ENCODE results near the gene SDC3.

GRCh38 chr1:30900931-30901560 is 7.5 kb downstream of the SDC3 start:
- TF ChIP-seq EZH2 (IDR thresholded peaks at IDR 0.05; ENCODE audit: borderline replicate concordance, low read depth, low read length, poor library complexity, severe bottlenecking) (no peak), CTCF (conservative IDR thresholded peaks at IDR 0.05; ENCODE audit: low read depth, low read length) (no peak)
